ENCODE results near the gene BEGAIN.

GRCh38 chr14:100570726-100571454 lies 16.3 kb downstream of the BEGAIN start:
- TF ChIP-seq CTCF (IDR thresholded peaks at IDR 0.05) (no peak), POLR2A (IDR thresholded peaks at IDR 0.05) (no peak)
